Measurements from ENCODE around the gene ASS1. TPM values are rescaled to one million over a fixed set of nuclear protein-coding genes. Genes with fewer than 3 reads are reported as not detected.

Gene ASS1
- total RNA-seq, 1 experiment from 2014 or later = 26.2 TPM

GRCh38 chr9:130498298-130498917 is 53.6 kb downstream of the ASS1 start:
- in situ Hi-C loops (cut with HindIII; ENCODE audit: low pct_unique_long_range_greater_than_20kb, low sequenced_read_pairs) (no loop called here), intact Hi-C loops (cut with micrococcal nuclease; ENCODE audit: unreplicated experiment) (no loop called here)
- no TSS peak for BruUV-seq (replicated peaks)
- TF ChIP-seq REST (IDR thresholded peaks at IDR 0.05; ENCODE audit: insufficient read depth in 1 of 2, low read depth in 2 of 2, low read length in 1 of 2) = no peak
- no peak for TF ChIP-seq TCF7L2 (IDR thresholded peaks at IDR 0.05; ENCODE audit: low read depth, low read length)
- TF ChIP-seq SIN3A (IDR thresholded peaks at IDR 0.05; ENCODE audit: borderline replicate concordance, insufficient read depth, low read depth, low read length) = no peak
- TF ChIP-seq, protein P1, sequence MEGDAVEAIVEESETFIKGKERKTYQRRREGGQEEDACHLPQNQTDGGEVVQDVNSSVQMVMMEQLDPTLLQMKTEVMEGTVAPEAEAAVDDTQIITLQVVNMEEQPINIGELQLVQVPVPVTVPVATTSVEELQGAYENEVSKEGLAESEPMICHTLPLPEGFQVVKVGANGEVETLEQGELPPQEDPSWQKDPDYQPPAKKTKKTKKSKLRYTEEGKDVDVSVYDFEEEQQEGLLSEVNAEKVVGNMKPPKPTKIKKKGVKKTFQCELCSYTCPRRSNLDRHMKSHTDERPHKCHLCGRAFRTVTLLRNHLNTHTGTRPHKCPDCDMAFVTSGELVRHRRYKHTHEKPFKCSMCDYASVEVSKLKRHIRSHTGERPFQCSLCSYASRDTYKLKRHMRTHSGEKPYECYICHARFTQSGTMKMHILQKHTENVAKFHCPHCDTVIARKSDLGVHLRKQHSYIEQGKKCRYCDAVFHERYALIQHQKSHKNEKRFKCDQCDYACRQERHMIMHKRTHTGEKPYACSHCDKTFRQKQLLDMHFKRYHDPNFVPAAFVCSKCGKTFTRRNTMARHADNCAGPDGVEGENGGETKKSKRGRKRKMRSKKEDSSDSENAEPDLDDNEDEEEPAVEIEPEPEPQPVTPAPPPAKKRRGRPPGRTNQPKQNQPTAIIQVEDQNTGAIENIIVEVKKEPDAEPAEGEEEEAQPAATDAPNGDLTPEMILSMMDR (IDR thresholded peaks at IDR 0.05) = no peak
- TF ChIP-seq POLR2AphosphoS5 (IDR thresholded peaks at IDR 0.05; ENCODE audit: low read depth, low read length) = no peak
- H3K36me3 ChIP-seq (ENCODE audit: control insufficient read depth, insufficient read depth, low read length) = no peaks in the 10 kb centered on the region
- no peak overlapping the region for H3K4me3 ChIP-seq (ENCODE audit: low read depth in 2 of 2, low read length in 2 of 2)
- ChIA-PET POLR2A (no interaction called here), CTCF (no interaction called here)
- DNase-seq (ENCODE audit: low read depth, low spot score) (no peak), ATAC-seq (no peak)
- no peaks in the 10 kb centered on the region for H3K4me1 ChIP-seq (ENCODE audit: control insufficient read depth, insufficient read depth, low read length)
- H3K27me3 ChIP-seq (ENCODE audit: control insufficient read depth, insufficient read depth, low read length) = no peaks in the 10 kb centered on the region
- no peaks in the 10 kb centered on the region for H3K9me3 ChIP-seq (ENCODE audit: control insufficient read depth, insufficient read depth, low read depth, low read length)
- H3K27ac ChIP-seq (ENCODE audit: low read length) = no peak overlapping the region

DNA sequence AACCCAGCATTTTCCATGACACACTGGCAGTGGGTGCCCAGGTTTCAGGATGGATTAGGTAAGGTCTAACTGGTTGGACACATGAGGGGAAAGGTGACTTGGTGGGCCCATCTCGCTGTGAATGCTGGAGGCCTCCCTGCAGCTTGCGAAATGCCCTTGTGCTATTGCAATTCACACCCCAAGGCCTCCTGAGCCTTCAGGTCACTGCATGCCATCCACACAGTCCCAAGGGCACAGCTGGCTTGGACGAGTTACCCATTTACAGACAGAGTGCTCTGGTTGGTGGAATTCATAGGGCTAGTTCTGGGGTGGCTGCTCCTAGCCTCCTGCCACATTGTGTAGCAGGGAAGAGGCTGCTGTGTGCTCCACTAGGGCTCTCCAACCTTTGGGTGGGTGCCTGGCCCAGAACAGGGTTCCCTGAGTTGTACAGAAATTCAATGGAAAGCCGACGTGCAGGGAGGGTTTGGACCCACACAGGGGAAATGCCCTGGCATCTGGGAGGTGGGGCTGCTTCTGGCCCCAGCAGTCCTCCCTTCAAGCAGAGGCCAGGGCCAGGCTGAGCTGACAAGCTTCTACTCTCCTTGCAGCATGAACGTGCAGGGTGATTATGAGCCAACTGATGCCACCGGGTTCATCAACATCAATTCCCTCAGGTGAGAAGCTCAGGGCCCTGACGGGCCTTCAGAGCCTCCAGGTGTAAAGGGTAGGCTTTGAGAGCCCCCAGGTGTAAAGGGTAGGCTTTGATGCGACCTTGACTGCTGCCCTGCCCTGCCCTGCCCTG is 54.3 kb downstream of the ASS1 start:
- Histone ChIP-seq H3K9me3 (ENCODE audit: control insufficient read depth, insufficient read depth, low read depth, low read length) (no peaks in the 10 kb centered on the region), H3K27ac (ENCODE audit: low read length) (no peak overlapping the region), H3K27me3 (ENCODE audit: control insufficient read depth, insufficient read depth, low read length) (no peaks in the 10 kb centered on the region), H3K4me1 (ENCODE audit: control insufficient read depth, insufficient read depth, low read length) (no peaks in the 10 kb centered on the region), H3K4me3 (ENCODE audit: low read depth in 2 of 2, low read length in 2 of 2) (no peak overlapping the region), H3K36me3 (ENCODE audit: control insufficient read depth, insufficient read depth, low read length) (no peaks in the 10 kb centered on the region)
- intact Hi-C loops (cut with micrococcal nuclease; ENCODE audit: unreplicated experiment) (no loop called here), in situ Hi-C loops (cut with HindIII; ENCODE audit: low pct_unique_long_range_greater_than_20kb, low sequenced_read_pairs) (no loop called here)
- no TSS peak for BruUV-seq (replicated peaks)
- ATAC-seq = no peak
- ChIA-PET POLR2A (no interaction called here), CTCF (no interaction called here)
- DNase-seq (ENCODE audit: low read depth, low spot score) = no peak
- TF ChIP-seq REST (IDR thresholded peaks at IDR 0.05; ENCODE audit: insufficient read depth in 1 of 2, low read depth in 2 of 2, low read length in 1 of 2) = no peak
- TF ChIP-seq, protein P1 (IDR thresholded peaks at IDR 0.05) = no peak
- TF ChIP-seq TCF7L2 (IDR thresholded peaks at IDR 0.05; ENCODE audit: low read depth, low read length) = no peak
- TF ChIP-seq POLR2AphosphoS5 (IDR thresholded peaks at IDR 0.05; ENCODE audit: low read depth, low read length) = no peak
- no peak for TF ChIP-seq SIN3A (IDR thresholded peaks at IDR 0.05; ENCODE audit: borderline replicate concordance, insufficient read depth, low read depth, low read length)
